PC-3 (cell line): ENCODE results near the gene AUTS2. TPM values are rescaled to one million over a fixed set of nuclear protein-coding genes. Genes with fewer than 3 reads are reported as not detected.

Source experiments
- ATAC-seq: fragments of 200-7000 bp; cut with Tn5 transposase; 2 replicates; pipeline ENCODE4 v1.9.1; 2020; ENCODE audit warnings: mild to moderate bottlenecking, moderate library complexity
- BruUV-seq: library from RNA; stranded (reverse); fragments of 400-500 nt; replicated peaks from 2 replicates; lab custom pipeline; 2021; lab: Mats Ljungman, UMichigan
- CTCF ChIA-PET: fragments of 300-600 bp; sonication (Branson Sonifier 250); formaldehyde crosslinking; loops from one replicate; lab custom pipeline; 2022; ENCODE audit warnings: antibody characterized with exemption; lab: Charles Lee
- POLR2A ChIA-PET: fragments of 300-600 bp; sonication (Branson Sonifier 250); formaldehyde crosslinking; loops from one replicate; lab custom pipeline; 2022; ENCODE audit warnings: antibody characterized with exemption; ENCODE audit not compliant: unreplicated experiment; lab: Charles Lee
- DNase-seq: peaks from one replicate; pipeline ENCODE4 v3.0.0-alpha.2; 2015
- H2AFZ ChIP-seq: fragments of 300-600 bp; sonication (generic); 2 replicates; pipeline ENCODE4 v1.6.0; 2016; ENCODE audit warnings: antibody characterized with exemption, low read length
- H3F3A ChIP-seq: fragments of 300-600 bp; sonication (generic); one replicate; pipeline ENCODE4 v1.6.0; 2017; ENCODE audit warnings: antibody characterized with exemption, low read length, control low read depth, mild to moderate bottlenecking; ENCODE audit not compliant: unreplicated experiment
- H3K27ac ChIP-seq: fragments of 300-600 bp; sonication (generic); 2 replicates; pipeline ENCODE4 v1.5.1; 2016; ENCODE audit warnings: mild to moderate bottlenecking, low read length
- H3K27me3 ChIP-seq: fragments of 300-600 bp; sonication (generic); 2 replicates; pipeline ENCODE4 v1.6.1; 2016; ENCODE audit warnings: low read length, mixed read lengths
- H3K36me3 ChIP-seq: fragments of 300-600 bp; sonication (generic); 2 replicates; pipeline ENCODE4 v1.6.1; 2016; ENCODE audit warnings: low read depth, mixed run types, low read length, mixed read lengths
- H3K4me1 ChIP-seq: fragments of 300-600 bp; sonication (generic); 2 replicates; pipeline ENCODE4 v1.5.1; 2016; ENCODE audit warnings: low read length; ENCODE audit not compliant: insufficient read depth
- H3K4me2 ChIP-seq: fragments of 300-600 bp; sonication (generic); 2 replicates; pipeline ENCODE4 v1.6.0; 2016; ENCODE audit warnings: low read length
- H3K4me3 ChIP-seq: fragments of 300-600 bp; sonication (generic); 2 replicates; pipeline ENCODE4 v1.5.1; 2016; ENCODE audit warnings: mild to moderate bottlenecking, low read length, mixed read lengths
- H3K79me2 ChIP-seq: fragments of 300-600 bp; sonication (generic); 2 replicates; pipeline ENCODE4 v1.6.1; 2017; ENCODE audit warnings: low read length, mixed read lengths
- H3K9ac ChIP-seq: fragments of 300-600 bp; sonication (generic); 2 replicates; pipeline ENCODE4 v1.6.0; 2016; ENCODE audit warnings: mild to moderate bottlenecking, low read length
- H3K9me2 ChIP-seq: fragments of 300-600 bp; sonication (generic); replicated peaks from 2 replicates; pipeline ENCODE4 v1.6.1; 2016; ENCODE audit warnings: mixed run types, low read length, mixed read lengths
- H3K9me3 ChIP-seq: fragments of 300-600 bp; sonication (generic); 2 replicates; pipeline ENCODE4 v1.6.1; 2016; ENCODE audit warnings: low read length, mixed read lengths
- H4K20me1 ChIP-seq: fragments of 300-600 bp; sonication (generic); 2 replicates; pipeline ENCODE4 v1.6.1; 2016; ENCODE audit warnings: low read length, mixed read lengths
- EZH2 ChIP-seq: fragments of 300-600 bp; sonication (generic); IDR thresholded peaks from one replicate; pipeline ENCODE4 v1.6.1; 2017; ENCODE audit warnings: antibody characterized with exemption, mild to moderate bottlenecking, low read length; ENCODE audit not compliant: unreplicated experiment
- EZH2phosphoT487 ChIP-seq: fragments of 300-600 bp; sonication (generic); IDR thresholded peaks from 2 replicates; pipeline ENCODE4 v1.6.1; 2018; ENCODE audit warnings: mild to moderate bottlenecking, antibody characterized with exemption, low read length, borderline replicate concordance
- intact Hi-C: fragments of 100-400 bp; cut with micrococcal nuclease; formaldehyde crosslinking; loops from 2 replicates; pipeline ENCODE4 v1.9.0; 2023
- total RNA-seq: library from RNA; depleted of rRNA; stranded (reverse); fragments of >200 nt; gene quantifications from 2 replicates; pipeline ENCODE4 v1.2.3, GENCODE V29; 2014
- TF ChIP-seq, protein P1 (sequence below): fragments of 300-600 bp; sonication (generic); conservative IDR thresholded peaks from 2 replicates; pipeline ENCODE4 v1.5.1; 2017; ENCODE audit warnings: antibody characterized with exemption, low read depth, mild to moderate bottlenecking, low read length

AUTS2 gene
- total RNA-seq, 1 experiment from 2014 or later = not detected

- H3K36me3 ChIP-seq = no peaks in the 10 kb centered on the region
- no peaks in the 10 kb centered on the region for H3K9me2 ChIP-seq
- H3K27ac ChIP-seq = no peak overlapping the region
- H2AFZ ChIP-seq = no peak overlapping the region
- no peaks in the 10 kb centered on the region for H3K4me1 ChIP-seq
- no peak overlapping the region for H3K9ac ChIP-seq
- no peaks in the 10 kb centered on the region for H3K27me3 ChIP-seq
- intact Hi-C loops = no loop called here
- DNase-seq (no peak), ATAC-seq (no peak)
- H3K79me2 ChIP-seq = no peaks in the 10 kb centered on the region
- no peak overlapping the region for H3K4me3 ChIP-seq
- ChIA-PET POLR2A (no interaction called here), CTCF (no interaction called here)
- TF ChIP-seq EZH2 = no peak
- no peak for TF ChIP-seq EZH2phosphoT487
- TF ChIP-seq, protein P1, sequence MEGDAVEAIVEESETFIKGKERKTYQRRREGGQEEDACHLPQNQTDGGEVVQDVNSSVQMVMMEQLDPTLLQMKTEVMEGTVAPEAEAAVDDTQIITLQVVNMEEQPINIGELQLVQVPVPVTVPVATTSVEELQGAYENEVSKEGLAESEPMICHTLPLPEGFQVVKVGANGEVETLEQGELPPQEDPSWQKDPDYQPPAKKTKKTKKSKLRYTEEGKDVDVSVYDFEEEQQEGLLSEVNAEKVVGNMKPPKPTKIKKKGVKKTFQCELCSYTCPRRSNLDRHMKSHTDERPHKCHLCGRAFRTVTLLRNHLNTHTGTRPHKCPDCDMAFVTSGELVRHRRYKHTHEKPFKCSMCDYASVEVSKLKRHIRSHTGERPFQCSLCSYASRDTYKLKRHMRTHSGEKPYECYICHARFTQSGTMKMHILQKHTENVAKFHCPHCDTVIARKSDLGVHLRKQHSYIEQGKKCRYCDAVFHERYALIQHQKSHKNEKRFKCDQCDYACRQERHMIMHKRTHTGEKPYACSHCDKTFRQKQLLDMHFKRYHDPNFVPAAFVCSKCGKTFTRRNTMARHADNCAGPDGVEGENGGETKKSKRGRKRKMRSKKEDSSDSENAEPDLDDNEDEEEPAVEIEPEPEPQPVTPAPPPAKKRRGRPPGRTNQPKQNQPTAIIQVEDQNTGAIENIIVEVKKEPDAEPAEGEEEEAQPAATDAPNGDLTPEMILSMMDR = no peak
- no peaks in the 10 kb centered on the region for H4K20me1 ChIP-seq
- H3K9me3 ChIP-seq = no peaks in the 10 kb centered on the region
- BruUV-seq = no TSS peak
- no peaks in the 10 kb centered on the region for H3F3A ChIP-seq
- no peak overlapping the region for H3K4me2 ChIP-seq
Observed at GRCh38 chr7:70638158-70639107, 1040.2 kb downstream of the AUTS2 start.

DNA sequence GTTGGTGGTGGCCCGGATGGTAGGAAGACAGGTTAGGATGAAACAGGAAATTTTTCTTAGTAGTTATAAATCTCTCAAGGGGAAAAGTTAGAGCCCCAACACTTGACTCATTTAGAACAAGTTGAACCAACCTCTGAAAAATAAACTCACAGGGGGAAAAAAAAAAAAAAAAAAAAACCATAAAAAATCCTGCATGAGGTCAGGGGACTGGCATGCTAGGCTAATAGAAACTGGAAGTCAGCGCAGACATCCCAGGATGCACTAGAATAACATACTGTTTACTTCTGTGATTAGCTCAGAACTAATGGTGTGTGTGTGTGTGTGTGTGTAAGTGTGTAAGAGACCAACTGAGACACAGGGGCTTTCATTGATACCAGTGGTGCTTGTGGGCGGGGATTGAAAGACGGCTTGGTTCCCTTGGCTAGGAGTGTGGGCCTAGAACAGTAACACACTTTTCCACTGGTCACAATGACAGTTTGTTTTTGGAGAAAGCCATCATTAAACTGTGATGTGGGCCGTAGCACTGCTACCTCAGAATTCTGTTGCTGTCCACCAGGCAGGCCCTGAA is 1042.1 kb downstream of the AUTS2 start:
- DNase-seq = no peak
- no peaks in the 10 kb centered on the region for H3K9me3 ChIP-seq
- POLR2A ChIA-PET = no interaction called here
- no TSS peak for BruUV-seq
- no peaks in the 10 kb centered on the region for H3K9me2 ChIP-seq
- H3K4me3 ChIP-seq = no peak overlapping the region
- no peak for ATAC-seq
- intact Hi-C loops = no loop called here
- H4K20me1 ChIP-seq = no peaks in the 10 kb centered on the region
- no peaks in the 10 kb centered on the region for H3K27me3 ChIP-seq
- no peaks in the 10 kb centered on the region for H3K36me3 ChIP-seq
- no peaks in the 10 kb centered on the region for H3F3A ChIP-seq
- no peak overlapping the region for H3K9ac ChIP-seq
- H3K79me2 ChIP-seq = no peaks in the 10 kb centered on the region
- H3K4me2 ChIP-seq = no peak overlapping the region
- no peak overlapping the region for H3K27ac ChIP-seq
- H2AFZ ChIP-seq = no peak overlapping the region
- no peaks in the 10 kb centered on the region for H3K4me1 ChIP-seq
- TF ChIP-seq EZH2phosphoT487 (no peak), EZH2 (no peak)
- TF ChIP-seq, protein P1 = no peak
- CTCF ChIA-PET = no interaction called here

DNA sequence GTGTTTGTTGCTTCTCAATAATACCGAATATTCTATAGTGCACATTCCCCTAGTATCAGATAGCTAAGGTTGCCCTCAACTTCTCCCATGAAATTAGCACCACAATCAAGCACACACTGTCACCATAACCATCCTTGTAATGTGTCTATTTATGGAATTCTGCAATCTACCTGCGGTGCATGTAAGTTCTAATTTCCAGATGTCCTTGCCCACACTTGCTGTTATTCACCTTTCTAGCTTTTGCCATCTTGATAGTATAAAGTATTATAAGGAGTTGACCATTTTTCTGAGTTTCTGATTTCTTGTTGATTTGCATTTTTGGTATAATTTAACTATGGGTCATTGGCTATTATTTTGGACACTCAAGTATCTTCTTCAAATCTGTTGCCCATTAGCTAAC is 1043.6 kb downstream of the AUTS2 start:
- H3K9me3 ChIP-seq = no peaks in the 10 kb centered on the region
- TF ChIP-seq EZH2 = no peak
- TF ChIP-seq, protein P1 = no peak
- no peak for TF ChIP-seq EZH2phosphoT487
- H3K4me3 ChIP-seq = no peak overlapping the region
- H4K20me1 ChIP-seq = no peaks in the 10 kb centered on the region
- ChIA-PET CTCF (no interaction called here), POLR2A (no interaction called here)
- H3K27ac ChIP-seq = no peak overlapping the region
- no peaks in the 10 kb centered on the region for H3K79me2 ChIP-seq
- no peak overlapping the region for H3K9ac ChIP-seq
- ATAC-seq = no peak
- no peaks in the 10 kb centered on the region for H3F3A ChIP-seq
- no peaks in the 10 kb centered on the region for H3K4me1 ChIP-seq
- H3K4me2 ChIP-seq = no peak overlapping the region
- no peak for DNase-seq
- intact Hi-C loops = no loop called here
- BruUV-seq = no TSS peak
- H2AFZ ChIP-seq = no peak overlapping the region
- no peaks in the 10 kb centered on the region for H3K9me2 ChIP-seq
- no peaks in the 10 kb centered on the region for H3K27me3 ChIP-seq
- no peaks in the 10 kb centered on the region for H3K36me3 ChIP-seq
